IMR-90 (cell line): Measurements from ENCODE around the gene PPM1H. TPM values are rescaled to one million over a fixed set of nuclear protein-coding genes. Genes with fewer than 3 reads are reported as not detected.
A peak's percentile ranks its signal among the peaks of the same experiment; 100 is the strongest.

ENCODE experiments used
- ATAC-seq: fragments of 200-7000 bp; cut with Tn5 transposase; 2 replicates; pipeline ENCODE4 v1.9.1; 2020; ENCODE audit warnings: low read depth, mild to moderate bottlenecking, moderate library complexity
- BruUV-seq: library from RNA; stranded (reverse); fragments of 400-500 nt; replicated peaks from 2 replicates; lab custom pipeline; 2021; lab: Mats Ljungman, UMichigan
- CTCF ChIA-PET: fragments of 300-600 bp; formaldehyde crosslinking; extraction: SDS; loops from one replicate; lab custom pipeline; 2021; ENCODE audit warnings: antibody characterized with exemption; lab: Yijun Ruan, JAX
- POLR2A ChIA-PET: fragments of 300-600 bp; sonication (Branson Sonifier 250); formaldehyde crosslinking; loops from one replicate; lab custom pipeline; 2022; ENCODE audit warnings: antibody characterized with exemption; ENCODE audit not compliant: unreplicated experiment; lab: Charles Lee
- DNase-seq: peaks from one replicate; pipeline ENCODE4 v3.0.0; 2013
- H2AFZ ChIP-seq: replicated peaks from 2 replicates; pipeline ENCODE3; 2013; ENCODE audit warnings: low read length, mild to moderate bottlenecking; ENCODE audit not compliant: poor library complexity
- H2AK5ac ChIP-seq: 2 replicates; pipeline ENCODE4 v1.6.1; 2013; ENCODE audit warnings: low read depth, low read length, inconsistent platforms
- H2AK9ac ChIP-seq: replicated peaks from 2 replicates; pipeline ENCODE3; 2013; ENCODE audit warnings: mild to moderate bottlenecking, low read depth, low read length, moderate library complexity; ENCODE audit not compliant: poor library complexity
- H2BK120ac ChIP-seq: 2 replicates; pipeline ENCODE4 v1.6.1; 2013; ENCODE audit warnings: low read depth, low read length, inconsistent platforms
- H2BK15ac ChIP-seq: 3 replicates; pipeline ENCODE4 v1.6.1; 2013; ENCODE audit warnings: low read depth, low read length, inconsistent platforms
- H2BK20ac ChIP-seq: 2 replicates; pipeline ENCODE4 v1.6.1; 2013; ENCODE audit warnings: low read depth, mild to moderate bottlenecking, inconsistent platforms, low read length, moderate library complexity
- H2BK5ac ChIP-seq: 2 replicates; pipeline ENCODE4 v1.6.1; 2013; ENCODE audit warnings: mild to moderate bottlenecking, low read depth, low read length, inconsistent platforms; ENCODE audit not compliant: poor library complexity, severe bottlenecking
- H3K14ac ChIP-seq: replicated peaks from 2 replicates; pipeline ENCODE4 v1.6.1; 2013; ENCODE audit warnings: low read depth, low read length, inconsistent platforms
- H3K18ac ChIP-seq: 2 replicates; pipeline ENCODE4 v1.6.1; 2013; ENCODE audit warnings: low read depth, low read length, control low read depth
- H3K23ac ChIP-seq: 2 replicates; pipeline ENCODE4 v1.6.1; 2013; ENCODE audit warnings: low read depth, low read length, inconsistent platforms
- H3K27ac ChIP-seq: 2 replicates; pipeline ENCODE4 v1.5.1; 2013; ENCODE audit warnings: mild to moderate bottlenecking, control low read depth, low read length; ENCODE audit not compliant: insufficient read depth
- H3K27me3 ChIP-seq: 2 replicates; pipeline ENCODE4 v1.6.1; 2013; ENCODE audit warnings: low read length; ENCODE audit not compliant: control insufficient read depth, insufficient read depth
- H3K36me3 ChIP-seq: 2 replicates; pipeline ENCODE4 v1.6.1; 2013; ENCODE audit warnings: low read length, mixed read lengths; ENCODE audit not compliant: control insufficient read depth, insufficient read depth
- H3K4ac ChIP-seq: 2 replicates; pipeline ENCODE4 v1.6.1; 2013; ENCODE audit warnings: low read depth, low read length, inconsistent platforms
- H3K4me1 ChIP-seq: 2 replicates; pipeline ENCODE4 v1.6.1; 2013; ENCODE audit warnings: low read length, mixed read lengths; ENCODE audit not compliant: control insufficient read depth, insufficient read depth
- H3K4me2 ChIP-seq: 2 replicates; pipeline ENCODE4 v1.6.1; 2013; ENCODE audit warnings: low read depth, mild to moderate bottlenecking, control low read depth, low read length, moderate library complexity
- H3K4me3 ChIP-seq: 2 replicates; pipeline ENCODE4 v1.5.1; 2013; ENCODE audit warnings: low read depth, mild to moderate bottlenecking, control low read depth, low read length, moderate library complexity; ENCODE audit not compliant: insufficient read depth
- H3K56ac ChIP-seq: 2 replicates; pipeline ENCODE4 v1.6.1; 2013; ENCODE audit warnings: low read length, inconsistent platforms; ENCODE audit not compliant: insufficient read depth; ENCODE audit errors: extremely low read depth
- H3K79me1 ChIP-seq, 2 experiments: 2 replicates each; pipeline ENCODE4 v1.6.1; 2013; ENCODE audit warnings: low read length in 2 of 2, inconsistent platforms in 1 of 2, low read depth in 1 of 2
- H3K9ac ChIP-seq: 2 replicates; pipeline ENCODE4 v1.6.1; 2013; ENCODE audit warnings: low read depth, low read length, control low read depth
- H3K9me1 ChIP-seq: 2 replicates; pipeline ENCODE4 v1.6.1; 2013; ENCODE audit warnings: low read length, inconsistent platforms; ENCODE audit not compliant: insufficient read depth
- H3K9me3 ChIP-seq: 2 replicates; pipeline ENCODE4 v1.6.1; 2013; ENCODE audit warnings: low read length; ENCODE audit not compliant: control insufficient read depth, insufficient read depth
- H4K20me1 ChIP-seq: 2 replicates; pipeline ENCODE4 v1.6.1; 2013; ENCODE audit warnings: low read length, inconsistent platforms; ENCODE audit not compliant: insufficient read depth
- H4K5ac ChIP-seq: 2 replicates; pipeline ENCODE4 v1.6.1; 2013; ENCODE audit warnings: mild to moderate bottlenecking, low read depth, low read length, control low read depth
- H4K8ac ChIP-seq, 2 experiments: 2 replicates each; pipeline ENCODE4 v1.6.1; 2013; ENCODE audit warnings: low read depth in 2 of 2, low read length in 2 of 2, control low read depth in 1 of 2, inconsistent platforms in 1 of 2
- H4K91ac ChIP-seq: 2 replicates; pipeline ENCODE4 v1.6.1; 2013; ENCODE audit warnings: low read depth, low read length, inconsistent platforms; ENCODE audit not compliant: insufficient read depth
- BHLHE40 ChIP-seq: fragments of 150-350 bp; IDR thresholded peaks from 2 replicates; pipeline ENCODE4 v1.6.1; 2016; ENCODE audit warnings: mild to moderate bottlenecking, low read depth, low read length
- CEBPB ChIP-seq: IDR thresholded peaks from 2 replicates; pipeline ENCODE4 v1.6.1; 2012; ENCODE audit warnings: low read depth, low read length, improper control_type of control experiment
- CHD1 ChIP-seq: IDR thresholded peaks from 2 replicates; pipeline ENCODE4 v1.6.1; 2012; ENCODE audit warnings: low read depth, low read length, improper control_type of control experiment
- CTCF ChIP-seq: conservative IDR thresholded peaks from 2 replicates; pipeline ENCODE4 v1.5.1; 2012; ENCODE audit warnings: mild to moderate bottlenecking, low read depth, low read length, improper control_type of control experiment
- ELK1 ChIP-seq: fragments of 150-350 bp; IDR thresholded peaks from 2 replicates; pipeline ENCODE4 v1.6.1; 2016; ENCODE audit warnings: low read depth, mild to moderate bottlenecking, low read length, moderate library complexity, borderline replicate concordance
- FOS ChIP-seq: fragments of 150-350 bp; IDR thresholded peaks from 2 replicates; pipeline ENCODE4 v1.6.1; 2016; ENCODE audit warnings: low read depth, low read length
- MAFK ChIP-seq: IDR thresholded peaks from 2 replicates; pipeline ENCODE4 v1.6.1; 2012; ENCODE audit warnings: low read depth, low read length, improper control_type of control experiment
- MAZ ChIP-seq: IDR thresholded peaks from 2 replicates; pipeline ENCODE4 v1.6.1; 2012; ENCODE audit warnings: low read depth, mild to moderate bottlenecking, low read length, improper control_type of control experiment, moderate library complexity, borderline replicate concordance
- MXI1 ChIP-seq: IDR thresholded peaks from 2 replicates; pipeline ENCODE4 v1.6.1; 2012; ENCODE audit warnings: low read depth, mild to moderate bottlenecking, low read length, moderate library complexity, borderline replicate concordance
- NFE2L2 ChIP-seq: fragments of 150-350 bp; IDR thresholded peaks from 2 replicates; pipeline ENCODE4 v1.6.1; 2016; ENCODE audit warnings: low read depth, mild to moderate bottlenecking, low read length
- POLR2A ChIP-seq: IDR thresholded peaks from 2 replicates; pipeline ENCODE4 v1.6.1; 2012; ENCODE audit warnings: mild to moderate bottlenecking, low read depth, low read length
- RAD21 ChIP-seq: IDR thresholded peaks from 2 replicates; pipeline ENCODE4 v1.6.1; 2012; ENCODE audit warnings: low read length, improper control_type of control experiment
- RCOR1 ChIP-seq: IDR thresholded peaks from 2 replicates; pipeline ENCODE4 v1.6.1; 2012; ENCODE audit warnings: mild to moderate bottlenecking, low read length, improper control_type of control experiment; ENCODE audit not compliant: insufficient replicate concordance
- RFX5 ChIP-seq: IDR thresholded peaks from 2 replicates; pipeline ENCODE4 v1.8.0; 2012; ENCODE audit warnings: low read depth, mild to moderate bottlenecking, low read length, moderate library complexity
- SMC3 ChIP-seq: fragments of 150-350 bp; IDR thresholded peaks from 2 replicates; pipeline ENCODE4 v1.6.1; 2016; ENCODE audit warnings: low read depth, mild to moderate bottlenecking, antibody characterized with exemption, low read length, moderate library complexity
- WGBS, 2 experiments: methylation state at CpG; one replicate each; pipeline versions ENCODE4 v1.1.5 to v1.1.7; 2013; ENCODE audit warnings: missing lambda C conversion rate in 2 of 2; ENCODE audit not compliant: insufficient read length in 1 of 2; ENCODE audit errors: extremely low coverage in 2 of 2; 5-methylcytosine and 5-hydroxymethylcytosine counted together
- dilution Hi-C: fragments of 300-500 bp; cut with HindIII; formaldehyde crosslinking; loops from one replicate; pipeline ENCODE4 v1.14.3; 2018; ENCODE audit warnings: low sequenced_read_pairs; ENCODE audit not compliant: unreplicated experiment
- in situ Hi-C: fragments of 300-500 bp; cut with MboI; formaldehyde crosslinking; loops from 3 replicates; pipeline ENCODE4 v1.14.3; 2019; ENCODE audit warnings: low sequenced_read_pairs, inconsistent platforms, mixed read lengths
- intact Hi-C: fragments of 100-400 bp; cut with micrococcal nuclease; formaldehyde crosslinking; loops from 2 replicates; pipeline ENCODE4 v1.10.0; 2022
- polyA plus RNA-seq, 3 experiments: library from polyadenylated mRNA; depleted of rRNA; stranded (reverse); fragments of >200 nt; gene quantifications; 2 replicates each; pipeline ENCODE4 v1.2.3, GENCODE V29; 2012; ENCODE audit warnings: low replicate concordance in 1 of 3
- total RNA-seq: library from RNA; depleted of rRNA; stranded (reverse); fragments of >200 nt; gene quantifications from 2 replicates; pipeline ENCODE4 v1.2.3, GENCODE V29; 2012
- TF ChIP-seq, protein P1 (sequence below): fragments of 150-350 bp; IDR thresholded peaks from 2 replicates; pipeline ENCODE4 v1.6.1; 2017; ENCODE audit warnings: mild to moderate bottlenecking, antibody characterized with exemption, low read length, low read depth

Gene PPM1H
- total and polyA plus RNA-seq, 2 of the 4 experiments (the other 2 are of a cell fraction): 0.14 to 0.18 TPM

- dilution Hi-C loops: no loop called here
- CTCF ChIA-PET: no interaction called here
Observed at GRCh38 chr12:62632411-62632918, 302.5 kb downstream of the PPM1H start.

More at GRCh38 chr12:62632411-62632918, 302.5 kb downstream of the PPM1H start:
- Histone ChIP-seq H3K23ac (no peak overlapping the region), H4K5ac (no peak overlapping the region), H2BK120ac (no peak overlapping the region), H3K27ac (no peak overlapping the region), H3K4me3 (peak overlapping the region; percentile 50), H3K4me1 (no peaks in the 10 kb centered on the region), H4K20me1 (no peaks in the 10 kb centered on the region), H3K9ac (no peak overlapping the region), H3K36me3 (no peaks in the 10 kb centered on the region), H4K8ac (peak overlapping the region in 1 of 2 experiments; percentile 30; a peak in 1 of 4 replicates), H2AK5ac (0 out of 2 replicates have a peak overlapping the region, but pooled peaks have one; percentile 21), H2BK5ac (no peak overlapping the region), H3K14ac (no peak overlapping the region), H2BK20ac (no peak overlapping the region), H3K56ac (no peak overlapping the region), H2AFZ (peak overlapping the region; percentile 88), H2BK15ac (no peak overlapping the region), H3K4ac (no peak overlapping the region), H2AK9ac (peak overlapping the region; percentile 17), H3K9me1 (no peaks in the 10 kb centered on the region), H4K91ac (no peak overlapping the region; the same call in 1 of the 2 replicates), H3K4me2 (peak overlapping the region; percentile 82), H3K9me3 (0 out of 2 replicates have a peak, but pooled peaks cover 2% of the 10 kb centered on the region), H3K79me1 (no peaks in the 10 kb centered on the region), H3K27me3 (peaks cover 5% of the 10 kb centered on the region), H3K18ac (no peak overlapping the region)
- no peak for TF ChIP-seq BHLHE40
- no peak for TF ChIP-seq RAD21
- TF ChIP-seq MXI1: no peak
- no peak for TF ChIP-seq MAZ
- TF ChIP-seq RCOR1: no peak
- TF ChIP-seq CHD1: no peak
- no peak for TF ChIP-seq CEBPB
- TF ChIP-seq, protein P1, sequence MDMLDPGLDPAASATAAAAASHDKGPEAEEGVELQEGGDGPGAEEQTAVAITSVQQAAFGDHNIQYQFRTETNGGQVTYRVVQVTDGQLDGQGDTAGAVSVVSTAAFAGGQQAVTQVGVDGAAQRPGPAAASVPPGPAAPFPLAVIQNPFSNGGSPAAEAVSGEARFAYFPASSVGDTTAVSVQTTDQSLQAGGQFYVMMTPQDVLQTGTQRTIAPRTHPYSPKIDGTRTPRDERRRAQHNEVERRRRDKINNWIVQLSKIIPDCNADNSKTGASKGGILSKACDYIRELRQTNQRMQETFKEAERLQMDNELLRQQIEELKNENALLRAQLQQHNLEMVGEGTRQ: no peak
- TF ChIP-seq CTCF: no peak
- TF ChIP-seq SMC3: no peak
- TF ChIP-seq ELK1: no peak
- no peak for TF ChIP-seq MAFK
- TF ChIP-seq RFX5: no peak
- TF ChIP-seq FOS: no peak
- no peak for TF ChIP-seq NFE2L2
- no peak for TF ChIP-seq POLR2A
- in situ Hi-C loops (no loop called here), intact Hi-C loops (loop anchor here (5.0 kb wide), 1 partner anchor 130 kb away; no protein-coding TSS in a partner anchor)
- DNase-seq (no peak), ATAC-seq (peak; percentile 21; the same call in 1 of the 2 replicates)
- no TSS peak for BruUV-seq
- 18% methylated on average over 10 of the region's 22 CpGs; no CpG with 5 or more reads in 1 of the 2 experiments for WGBS, 2 experiments
- POLR2A ChIA-PET: no interaction called here
